ENCODE measurements around the gene TMEM50A. TPM values are rescaled to one million over a fixed set of nuclear protein-coding genes. Genes with fewer than 3 reads are reported as not detected.
"Not testable (repeated sequence)": the region's sequence is repeated elsewhere in the genome, so short reads cannot be mapped to it uniquely, and the experiment has no call there.

Gene TMEM50A
- total and polyA plus RNA-seq, 4 donors, result 83.5 to 111 (median 109) TPM

GRCh38 chr1:25405731-25406305 lies 67.7 kb downstream of the TMEM50A start:
- not testable (repeated sequence) for H3K27me3 ChIP-seq (ENCODE audit: control insufficient read depth, insufficient read depth, low read length); DNase-seq (ENCODE audit: low read depth in 4 of 6, low spot score in 6 of 6); H3K4me3 ChIP-seq (ENCODE audit: low read depth, low read length); H3K27ac ChIP-seq (ENCODE audit: low read depth, low read length); H3K36me3 ChIP-seq (ENCODE audit: control insufficient read depth, insufficient read depth, low read length); H3K9me3 ChIP-seq (ENCODE audit: control insufficient read depth, insufficient read depth, low read length); H3K4me1 ChIP-seq (ENCODE audit: control insufficient read depth, insufficient read depth, low read length)
- no CpG with 5 or more reads among the region's 12 CpGs for WGBS (ENCODE audit: insufficient coverage)

- not testable (repeated sequence) for H3K9me3 ChIP-seq (ENCODE audit: control insufficient read depth, insufficient read depth, low read length); H3K4me3 ChIP-seq (ENCODE audit: low read depth, low read length); H3K27me3 ChIP-seq (ENCODE audit: control insufficient read depth, insufficient read depth, low read length); H3K36me3 ChIP-seq (ENCODE audit: control insufficient read depth, insufficient read depth, low read length); H3K4me1 ChIP-seq (ENCODE audit: control insufficient read depth, insufficient read depth, low read length); H3K27ac ChIP-seq (ENCODE audit: low read depth, low read length); DNase-seq (ENCODE audit: low read depth in 4 of 6, low spot score in 6 of 6)
- 94% methylated on average over 3 of the region's 10 CpGs for WGBS (ENCODE audit: insufficient coverage)
Observed at GRCh38 chr1:25409641-25410427, 71.7 kb downstream of the TMEM50A start.

Other genes with a start within 250 kb of the TMEM50A start
- 10 to 100 TPM; 40.9 to 59.4 TPM for gene SYF2, start 105.8 kb upstream of the TMEM50A start, total RNA-seq
- 10 to 100 TPM; 46.3 to 52.0 TPM for gene SYF2, start 105.8 kb upstream of the TMEM50A start, polyA plus RNA-seq (ENCODE audit: insufficient read length in 2 of 2)
- gene RSRP1, start 90.9 kb upstream of the TMEM50A start, total RNA-seq, result 100 to 1,000 TPM in 1 of 2 donors, 10 to 100 TPM in 1; 85.7 to 142 TPM
- 100 to 1,000 TPM; 123 to 162 TPM for gene RSRP1, start 90.9 kb upstream of the TMEM50A start, polyA plus RNA-seq (ENCODE audit: insufficient read length in 2 of 2)
- 1 to 10 TPM; 1.4 to 3.0 TPM for gene RHD, start 65.8 kb upstream of the TMEM50A start, total RNA-seq
- gene RHD, start 65.8 kb upstream of the TMEM50A start, polyA plus RNA-seq (ENCODE audit: insufficient read length in 2 of 2), result 1 to 10 TPM in 1 of 2 donors, under 1 TPM in 1; 0.63 to 1.2 TPM
- 1 to 10 TPM; 1.8 to 4.2 TPM for gene RHCE, start 82.5 kb downstream of the TMEM50A start, total RNA-seq
- 1 to 10 TPM; 1.2 to 1.9 TPM for gene RHCE, start 82.5 kb downstream of the TMEM50A start, polyA plus RNA-seq (ENCODE audit: insufficient read length in 2 of 2)
- 10 to 100 TPM; 31.0 to 33.2 TPM for gene MACO1, start 92.6 kb downstream of the TMEM50A start, total RNA-seq
- gene MACO1, start 92.6 kb downstream of the TMEM50A start, polyA plus RNA-seq (ENCODE audit: insufficient read length in 2 of 2), result 10 to 100 TPM; 32.9 to 33.3 TPM
- 10 to 100 TPM in 1 of 2 donors, 1 to 10 TPM in 1; 7.3 to 24.1 TPM for gene LDLRAP1, start 205.3 kb downstream of the TMEM50A start, total RNA-seq
- 10 to 100 TPM in 1 of 2 donors, 1 to 10 TPM in 1; 6.8 to 12.4 TPM for gene LDLRAP1, start 205.3 kb downstream of the TMEM50A start, polyA plus RNA-seq (ENCODE audit: insufficient read length in 2 of 2)